ENCODE measurements around the gene NOL12. TPM values are rescaled to one million over a fixed set of nuclear protein-coding genes. Genes with fewer than 3 reads are reported as not detected.
"Not testable (repeated sequence)": the region's sequence is repeated elsewhere in the genome, so short reads cannot be mapped to it uniquely, and the experiment has no call there.

Gene NOL12
- total and polyA plus RNA-seq, 2 donors, result 26.6 to 32.6 TPM

- WGBS, result 37% methylated on average over 6 of the region's 6 CpGs
- peaks cover 8 to 34% of the 10 kb centered on the region in 2 donors for H3K4me1 ChIP-seq (ENCODE audit: control insufficient read depth in 2 of 2, insufficient read depth in 2 of 2, low read length in 2 of 2)
- DNase-seq (ENCODE audit: low read depth in 6 of 9, low spot score in 9 of 9), result peak in 4 of 9 donors; percentile 55 to 83 (median 76)
- peaks cover 0 to 2% of the 10 kb centered on the region in 2 donors for H3K27me3 ChIP-seq (ENCODE audit: control insufficient read depth in 2 of 2, insufficient read depth in 1 of 2, low read length in 1 of 2)
- H3K4me3 ChIP-seq (ENCODE audit: low read length in 2 of 2), result no peak overlapping the region
- H3K9me3 ChIP-seq (ENCODE audit: control insufficient read depth in 2 of 2, insufficient read depth in 1 of 2, low read length in 1 of 2), result peaks cover 0 to 4% of the 10 kb centered on the region in 2 donors
- peaks cover 0 to 3% of the 10 kb centered on the region in 2 donors for H3K36me3 ChIP-seq (ENCODE audit: control insufficient read depth in 2 of 2, insufficient read depth in 2 of 2, low read length in 1 of 2)
- H3K27ac ChIP-seq (ENCODE audit: low read depth in 1 of 2, low read length in 1 of 2), result peak overlapping the region in 1 of 2 donors; percentile 41
Measured at GRCh38 chr22:37681556-37682049, 4.5 kb upstream of the NOL12 start.

DNA sequence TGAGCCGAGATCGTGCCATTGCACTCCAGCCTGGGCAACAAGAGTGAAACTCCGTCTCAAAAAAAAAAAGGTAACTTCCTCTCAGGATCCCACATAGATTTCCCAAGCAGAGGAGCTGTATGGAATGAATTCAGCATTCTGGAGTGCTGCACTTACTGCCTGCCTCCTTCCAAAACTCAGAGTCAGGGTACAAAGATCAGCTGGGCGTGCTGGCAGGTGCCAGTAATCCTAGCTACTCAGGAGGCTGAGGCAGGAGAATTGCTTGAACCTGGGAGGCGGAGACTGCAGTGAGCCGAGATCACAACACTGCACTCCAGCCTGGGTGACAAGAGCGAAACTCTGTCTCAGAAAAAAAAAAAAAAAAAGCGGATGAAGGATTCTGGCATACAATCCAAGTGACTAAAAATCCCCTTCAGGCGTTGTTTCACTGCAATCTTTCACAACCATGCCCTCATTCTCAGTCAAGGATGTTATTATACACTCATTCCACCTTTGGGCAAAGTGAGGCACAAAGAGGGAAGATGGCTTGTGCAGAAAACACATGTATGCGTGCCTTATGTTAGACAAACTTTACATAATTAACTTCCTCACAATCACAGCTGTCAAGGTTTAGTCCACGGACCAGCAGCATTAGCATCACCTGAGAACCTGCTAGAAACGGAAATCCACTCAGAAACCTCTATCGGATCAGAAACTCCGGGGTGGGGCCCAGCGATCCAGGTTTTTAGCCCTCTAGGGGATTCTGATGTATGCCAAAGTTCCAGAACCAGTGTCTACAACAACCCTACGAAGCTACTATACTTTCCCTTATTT lies 1.1 kb upstream of the NOL12 start:
- Histone ChIP-seq H3K9me3 (ENCODE audit: control insufficient read depth in 2 of 2, insufficient read depth in 1 of 2, low read length in 1 of 2) (peaks cover 0 to 4% of the 10 kb centered on the region in 2 donors), H3K36me3 (ENCODE audit: control insufficient read depth in 2 of 2, insufficient read depth in 2 of 2, low read length in 1 of 2) (peaks cover 15 to 18% of the 10 kb centered on the region in 2 donors), H3K27me3 (ENCODE audit: control insufficient read depth in 2 of 2, insufficient read depth in 1 of 2, low read length in 1 of 2) (no peaks in the 10 kb centered on the region), H3K27ac (ENCODE audit: low read depth in 1 of 2, low read length in 1 of 2) (no peak overlapping the region), H3K4me1 (ENCODE audit: control insufficient read depth in 2 of 2, insufficient read depth in 2 of 2, low read length in 2 of 2) (peaks cover 9 to 26% of the 10 kb centered on the region in 2 donors), H3K4me3 (ENCODE audit: low read length in 2 of 2) (no peak overlapping the region)
- no peak for DNase-seq (ENCODE audit: low read depth in 6 of 9, low spot score in 9 of 9)
- 93% methylated on average over 16 of the region's 16 CpGs for WGBS

DNA sequence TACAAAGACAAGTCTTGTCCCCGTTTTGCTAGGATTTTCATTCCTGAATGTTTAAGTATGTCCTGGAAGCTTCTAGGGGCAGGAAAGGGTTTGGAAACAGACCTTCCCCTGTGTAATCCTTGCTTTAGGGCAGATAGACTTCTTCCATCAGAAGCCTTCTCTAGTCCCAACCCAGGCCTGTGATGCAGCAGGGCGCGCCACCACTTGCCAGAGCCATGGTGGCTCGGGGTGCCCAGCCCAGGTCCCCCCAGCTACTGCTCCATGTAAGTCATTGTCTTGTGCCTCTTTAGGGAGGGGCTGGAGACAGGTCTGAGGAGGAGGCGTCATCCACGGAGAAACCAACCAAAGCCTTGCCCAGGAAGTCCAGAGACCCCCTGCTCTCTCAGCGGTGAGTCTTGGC lies 4.3 kb downstream of the NOL12 start:
- peaks cover 5 to 16% of the 10 kb centered on the region in 2 donors for H3K4me1 ChIP-seq (ENCODE audit: control insufficient read depth in 2 of 2, insufficient read depth in 2 of 2, low read length in 2 of 2)
- 99% methylated on average over 7 of the region's 7 CpGs for WGBS
- DNase-seq (ENCODE audit: low read depth in 6 of 9, low spot score in 9 of 9), result no peak
- no peaks in the 10 kb centered on the region for H3K9me3 ChIP-seq (ENCODE audit: control insufficient read depth in 2 of 2, insufficient read depth in 1 of 2, low read length in 1 of 2)
- H3K27me3 ChIP-seq (ENCODE audit: control insufficient read depth in 2 of 2, insufficient read depth in 1 of 2, low read length in 1 of 2), result no peaks in the 10 kb centered on the region
- no peak overlapping the region for H3K27ac ChIP-seq (ENCODE audit: low read depth in 1 of 2, low read length in 1 of 2)
- H3K36me3 ChIP-seq (ENCODE audit: control insufficient read depth in 2 of 2, insufficient read depth in 2 of 2, low read length in 1 of 2), result peaks cover 57 to 61% of the 10 kb centered on the region in 2 donors
- H3K4me3 ChIP-seq (ENCODE audit: low read length in 2 of 2), result no peak overlapping the region

DNA sequence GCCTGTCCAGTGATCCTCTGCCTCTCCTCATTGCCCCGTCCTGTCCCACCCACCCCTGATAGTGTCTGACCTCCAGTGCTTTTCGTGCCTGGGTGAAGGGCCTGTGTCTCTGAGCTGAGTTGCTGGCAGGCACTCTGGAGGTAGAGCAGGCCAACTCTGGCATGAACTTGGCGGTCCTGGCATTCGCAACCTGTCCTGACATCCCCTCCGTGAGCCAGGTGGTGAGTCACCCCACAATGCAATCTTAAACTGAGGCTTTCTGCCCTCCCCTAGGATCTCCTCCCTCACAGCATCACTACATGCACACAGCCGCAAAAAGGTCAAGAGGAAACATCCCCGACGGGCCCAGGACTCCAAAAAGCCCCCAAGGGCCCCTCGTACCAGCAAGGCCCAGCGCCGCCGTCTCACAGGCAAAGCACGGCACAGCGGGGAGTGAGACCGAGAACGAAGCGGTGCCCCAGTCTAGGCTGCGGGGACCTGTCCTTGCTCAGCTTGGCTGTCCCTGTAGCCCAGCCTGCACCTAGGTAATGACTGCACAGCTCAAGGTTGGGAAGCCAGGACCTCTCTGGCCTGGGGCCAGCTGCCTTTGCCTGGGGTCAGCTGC lies 4.9 kb downstream of the NOL12 start:
- Histone ChIP-seq H3K36me3 (ENCODE audit: control insufficient read depth in 2 of 2, insufficient read depth in 2 of 2, low read length in 1 of 2) (peaks cover 57 to 61% of the 10 kb centered on the region in 2 donors), H3K4me3 (ENCODE audit: low read length in 2 of 2) (no peak overlapping the region), H3K27ac (ENCODE audit: low read depth in 1 of 2, low read length in 1 of 2) (no peak overlapping the region), H3K9me3 (ENCODE audit: control insufficient read depth in 2 of 2, insufficient read depth in 1 of 2, low read length in 1 of 2) (no peaks in the 10 kb centered on the region), H3K27me3 (ENCODE audit: control insufficient read depth in 2 of 2, insufficient read depth in 1 of 2, low read length in 1 of 2) (no peaks in the 10 kb centered on the region), H3K4me1 (ENCODE audit: control insufficient read depth in 2 of 2, insufficient read depth in 2 of 2, low read length in 2 of 2) (peaks cover 4 to 11% of the 10 kb centered on the region in 2 donors)
- 98% methylated on average over 18 of the region's 18 CpGs for WGBS
- DNase-seq (ENCODE audit: low read depth in 6 of 9, low spot score in 9 of 9), result no peak

- H3K27me3 ChIP-seq (ENCODE audit: control insufficient read depth in 2 of 2, insufficient read depth in 1 of 2, low read length in 1 of 2), result no peaks in the 10 kb centered on the region
- peaks cover 57 to 61% of the 10 kb centered on the region in 2 donors for H3K36me3 ChIP-seq (ENCODE audit: control insufficient read depth in 2 of 2, insufficient read depth in 2 of 2, low read length in 1 of 2)
- WGBS, result 97% methylated on average over 15 of the region's 15 CpGs
- H3K4me3 ChIP-seq (ENCODE audit: low read length in 2 of 2), result no peak overlapping the region
- H3K9me3 ChIP-seq (ENCODE audit: control insufficient read depth in 2 of 2, insufficient read depth in 1 of 2, low read length in 1 of 2), result no peaks in the 10 kb centered on the region
- H3K4me1 ChIP-seq (ENCODE audit: control insufficient read depth in 2 of 2, insufficient read depth in 2 of 2, low read length in 2 of 2), result peaks cover 3 to 15% of the 10 kb centered on the region in 2 donors
- H3K27ac ChIP-seq (ENCODE audit: low read depth in 1 of 2, low read length in 1 of 2), result no peak overlapping the region
- no peak for DNase-seq (ENCODE audit: low read depth in 6 of 9, low spot score in 9 of 9)
Measured at GRCh38 chr22:37692627-37693285, 6.6 kb downstream of the NOL12 start.

DNA sequence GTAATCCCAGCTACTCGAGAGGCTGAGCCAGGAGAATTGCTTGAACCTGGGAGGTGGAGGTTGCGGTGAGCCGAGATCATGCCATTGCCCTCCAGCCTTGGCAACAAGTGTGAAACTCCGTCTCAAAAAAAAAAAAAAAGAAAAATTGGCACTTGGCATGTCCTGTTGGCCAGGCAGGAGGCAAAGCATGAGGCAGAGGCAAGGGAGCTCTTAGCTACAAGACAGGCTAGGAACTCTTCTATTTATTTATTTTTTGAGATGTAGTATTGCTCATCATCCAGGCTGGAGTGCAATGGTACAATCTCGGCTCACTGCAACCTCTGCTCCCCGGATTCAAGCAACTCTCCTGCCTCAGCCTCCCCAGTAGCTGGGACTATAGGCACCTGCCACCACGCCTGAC lies 8.0 kb downstream of the NOL12 start:
- not testable (repeated sequence) for H3K9me3 ChIP-seq (ENCODE audit: control insufficient read depth in 2 of 2, insufficient read depth in 1 of 2, low read length in 1 of 2); H3K27ac ChIP-seq (ENCODE audit: low read depth in 1 of 2, low read length in 1 of 2); DNase-seq (ENCODE audit: low read depth in 6 of 9, low spot score in 9 of 9); H3K27me3 ChIP-seq (ENCODE audit: control insufficient read depth in 2 of 2, insufficient read depth in 1 of 2, low read length in 1 of 2); H3K4me3 ChIP-seq (ENCODE audit: low read length in 2 of 2)
- 99% methylated on average over 7 of the region's 7 CpGs for WGBS
- Histone ChIP-seq H3K4me1 (ENCODE audit: control insufficient read depth in 2 of 2, insufficient read depth in 2 of 2, low read length in 2 of 2) (peaks cover 3 to 15% of the 10 kb centered on the region in 2 donors), H3K36me3 (ENCODE audit: control insufficient read depth in 2 of 2, insufficient read depth in 2 of 2, low read length in 1 of 2) (peaks cover 44 to 48% of the 10 kb centered on the region in 2 donors)

DNA sequence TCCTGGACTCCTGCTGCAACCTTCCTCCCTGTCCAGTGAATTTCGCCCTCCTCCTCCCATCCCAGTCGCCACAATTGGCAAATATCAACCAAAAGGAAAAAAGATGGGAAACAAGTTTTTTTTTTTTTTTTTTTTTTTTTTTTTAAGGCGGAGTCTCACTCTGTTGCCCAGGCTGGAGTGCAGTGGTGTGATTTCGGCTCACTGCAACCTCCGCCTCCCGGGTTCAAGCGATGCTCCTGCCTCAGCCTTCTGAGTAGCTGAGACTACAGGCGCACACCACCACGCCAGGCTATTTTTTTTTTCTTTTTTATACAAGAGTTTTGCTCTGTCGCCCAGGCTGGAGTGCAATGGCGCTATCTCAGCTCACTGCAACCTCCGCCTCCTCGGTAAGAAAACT lies 10.1 kb downstream of the NOL12 start:
- Histone ChIP-seq H3K36me3 (ENCODE audit: control insufficient read depth in 2 of 2, insufficient read depth in 2 of 2, low read length in 1 of 2) (peaks cover 30 to 35% of the 10 kb centered on the region in 2 donors), H3K4me1 (ENCODE audit: control insufficient read depth in 2 of 2, insufficient read depth in 2 of 2, low read length in 2 of 2) (peaks cover 3 to 15% of the 10 kb centered on the region in 2 donors), H3K4me3 (ENCODE audit: low read length in 2 of 2) (peak overlapping the region in 1 of 2 donors; percentile 22)
- DNase-seq (ENCODE audit: low read depth in 6 of 9, low spot score in 9 of 9); H3K27me3 ChIP-seq (ENCODE audit: control insufficient read depth in 2 of 2, insufficient read depth in 1 of 2, low read length in 1 of 2); H3K27ac ChIP-seq (ENCODE audit: low read depth in 1 of 2, low read length in 1 of 2); H3K9me3 ChIP-seq (ENCODE audit: control insufficient read depth in 2 of 2, insufficient read depth in 1 of 2, low read length in 1 of 2): not testable (repeated sequence)
- 38% methylated on average over 13 of the region's 13 CpGs for WGBS

DNA sequence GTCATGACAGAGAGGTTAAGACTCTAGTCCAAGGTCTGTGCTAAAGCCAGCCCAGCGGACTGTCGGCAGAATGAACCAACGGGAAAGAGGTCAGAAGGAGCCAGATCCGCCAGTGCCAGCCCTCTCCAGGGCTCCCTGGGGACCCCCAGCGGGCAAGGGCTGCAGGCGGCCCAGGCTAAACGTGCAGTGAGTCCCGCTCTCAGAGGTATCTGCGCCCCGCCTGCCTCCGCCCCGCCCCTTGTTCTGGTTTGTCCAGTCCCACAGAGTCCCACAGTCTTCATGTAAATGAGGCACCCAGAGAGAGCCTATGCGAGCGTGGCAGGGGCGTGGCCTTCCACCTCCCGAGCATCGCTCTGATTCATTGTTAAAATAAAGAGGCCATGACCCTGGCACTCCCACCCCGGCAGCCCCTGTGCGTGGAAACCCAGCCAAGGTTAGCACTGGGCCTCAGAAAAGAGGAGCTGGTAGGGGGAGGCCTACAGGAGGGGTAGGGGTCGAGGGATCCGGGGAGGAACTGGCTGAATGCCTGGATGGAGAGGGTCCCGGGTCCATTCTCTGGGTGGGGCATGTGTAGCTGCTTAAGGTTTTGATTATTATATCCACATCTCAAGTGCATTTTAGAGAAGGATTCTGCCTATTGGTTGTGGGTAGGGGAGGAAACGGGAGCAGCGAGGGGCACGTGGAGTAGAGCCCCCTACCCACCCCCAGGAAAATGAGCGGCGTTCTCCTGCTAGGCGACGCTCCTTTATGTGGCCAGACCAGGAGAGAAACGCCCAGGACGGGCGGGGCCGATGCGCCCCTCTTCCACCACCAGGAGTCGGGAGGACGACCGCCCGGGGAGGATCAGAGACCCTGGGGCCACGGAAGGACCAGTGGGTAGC lies 10.8 kb downstream of the NOL12 start, which contains the start of gene TRIOBP:
Gene TRIOBP, plus strand, starts transcription at position 392 of the 881 bp plus-strand sequence. CDS start 4,318 bp downstream, outside the sequence.
- no peaks in the 10 kb centered on the region for H3K9me3 ChIP-seq (ENCODE audit: control insufficient read depth in 2 of 2, insufficient read depth in 1 of 2, low read length in 1 of 2)
- no peak within 1 kb of the TSS for H3K27ac ChIP-seq (ENCODE audit: low read depth in 1 of 2, low read length in 1 of 2)
- peaks cover 24 to 29% of the 10 kb centered on the region in 2 donors for H3K36me3 ChIP-seq (ENCODE audit: control insufficient read depth in 2 of 2, insufficient read depth in 2 of 2, low read length in 1 of 2)
- DNase-seq (ENCODE audit: low read depth in 6 of 9, low spot score in 9 of 9), result peak; percentile 80 to 97 (median 90)
- peak within 1 kb of the TSS in 1 of 2 donors; percentile 22 for H3K4me3 ChIP-seq (ENCODE audit: low read length in 2 of 2)
- no peaks in the 10 kb centered on the region for H3K27me3 ChIP-seq (ENCODE audit: control insufficient read depth in 2 of 2, insufficient read depth in 1 of 2, low read length in 1 of 2)
- 18% methylated on average over 39 of the region's 39 CpGs for WGBS
- peaks cover 3 to 15% of the 10 kb centered on the region in 2 donors for H3K4me1 ChIP-seq (ENCODE audit: control insufficient read depth in 2 of 2, insufficient read depth in 2 of 2, low read length in 2 of 2)
